Lower lobe of right lung (tissue), 2 donors: ENCODE measurements around the gene MAP3K7CL. TPM values are rescaled to one million over a fixed set of nuclear protein-coding genes. Genes with fewer than 3 reads are reported as not detected.

ENCODE experiments used
- ATAC-seq, 2 donors: fragments of 200-7000 bp; cut with Tn5 transposase; one replicate each; pipeline ENCODE4 v1.9.1; 2020 to 2022; ENCODE audit warnings: mild to moderate bottlenecking in 2 of 2, moderate library complexity in 2 of 2
- DNase-seq: peaks from one replicate; pipeline ENCODE4 v3.0.0-alpha.2; 2020
- H3K27ac ChIP-seq: fragments of 200-600 bp; one replicate; pipeline ENCODE4 v1.8.0; 2022
- H3K27me3 ChIP-seq: fragments of 200-600 bp; one replicate; pipeline ENCODE4 v1.8.0; 2022; ENCODE audit warnings: low read depth
- H3K36me3 ChIP-seq: fragments of 200-600 bp; one replicate; pipeline ENCODE4 v1.8.0; 2022; ENCODE audit warnings: mild to moderate bottlenecking
- H3K4me1 ChIP-seq: fragments of 200-600 bp; one replicate; pipeline ENCODE4 v1.8.0; 2022
- H3K4me3 ChIP-seq: fragments of 200-600 bp; one replicate; pipeline ENCODE4 v1.8.0; 2022; ENCODE audit warnings: mild to moderate bottlenecking
- H3K9me3 ChIP-seq: fragments of 200-600 bp; one replicate; pipeline ENCODE4 v1.8.0; 2022
- intact Hi-C: fragments of 100-400 bp; cut with DNase I; formaldehyde crosslinking; loops from one replicate; pipeline ENCODE4 v1.11.0; 2022
- total RNA-seq: library from RNA; stranded (reverse); fragmentation: NEBNext Ultra II Directional; extraction: Animal tissue kit (Norgen Biotek cat#: 25700); gene quantifications from one replicate; pipeline ENCODE4 v1.2.1, GENCODE V29; 2021
- TF ChIP-seq, protein P1 (sequence below): fragments of 200-600 bp; IDR thresholded peaks from one replicate; pipeline ENCODE4 v1.8.0; 2022; ENCODE audit warnings: antibody characterized with exemption, mild to moderate bottlenecking
- donor health status: DM: no; HTN: yes; CAD: no; lungs with severe emphysema.

The MAP3K7CL gene
- total RNA-seq, 1 donor from 2014 or later: 8.3 TPM

- Histone ChIP-seq H3K4me3 (no peak overlapping the region), H3K36me3 (no peaks in the 10 kb centered on the region), H3K27ac (peak overlapping the region; percentile 38), H3K27me3 (no peaks in the 10 kb centered on the region), H3K4me1 (peaks cover 9% of the 10 kb centered on the region), H3K9me3 (no peaks in the 10 kb centered on the region)
- ATAC-seq: no peak
- DNase-seq: no peak
- TF ChIP-seq, protein P1, sequence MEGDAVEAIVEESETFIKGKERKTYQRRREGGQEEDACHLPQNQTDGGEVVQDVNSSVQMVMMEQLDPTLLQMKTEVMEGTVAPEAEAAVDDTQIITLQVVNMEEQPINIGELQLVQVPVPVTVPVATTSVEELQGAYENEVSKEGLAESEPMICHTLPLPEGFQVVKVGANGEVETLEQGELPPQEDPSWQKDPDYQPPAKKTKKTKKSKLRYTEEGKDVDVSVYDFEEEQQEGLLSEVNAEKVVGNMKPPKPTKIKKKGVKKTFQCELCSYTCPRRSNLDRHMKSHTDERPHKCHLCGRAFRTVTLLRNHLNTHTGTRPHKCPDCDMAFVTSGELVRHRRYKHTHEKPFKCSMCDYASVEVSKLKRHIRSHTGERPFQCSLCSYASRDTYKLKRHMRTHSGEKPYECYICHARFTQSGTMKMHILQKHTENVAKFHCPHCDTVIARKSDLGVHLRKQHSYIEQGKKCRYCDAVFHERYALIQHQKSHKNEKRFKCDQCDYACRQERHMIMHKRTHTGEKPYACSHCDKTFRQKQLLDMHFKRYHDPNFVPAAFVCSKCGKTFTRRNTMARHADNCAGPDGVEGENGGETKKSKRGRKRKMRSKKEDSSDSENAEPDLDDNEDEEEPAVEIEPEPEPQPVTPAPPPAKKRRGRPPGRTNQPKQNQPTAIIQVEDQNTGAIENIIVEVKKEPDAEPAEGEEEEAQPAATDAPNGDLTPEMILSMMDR: no peak
- intact Hi-C loops: no loop called here
Measured at GRCh38 chr21:29208044-29208681, 77.7 kb downstream of the MAP3K7CL start.

DNA sequence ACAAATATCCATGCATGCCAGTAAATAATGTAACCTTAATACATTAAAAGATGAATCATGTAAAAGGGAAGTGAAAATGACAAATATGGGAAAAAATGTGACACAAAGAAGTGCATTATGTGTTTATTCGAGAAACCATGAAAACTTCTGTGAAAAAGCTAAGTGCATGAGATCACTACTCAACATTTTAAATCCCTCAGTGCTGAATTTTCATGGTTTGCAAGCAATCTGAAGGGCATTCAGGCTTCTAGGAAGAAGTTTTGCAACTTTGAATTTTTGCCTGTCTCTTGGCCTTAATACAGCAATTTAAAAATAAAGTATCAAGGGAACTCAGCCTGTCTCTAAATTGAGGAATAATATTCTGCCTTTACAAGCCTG lies 78.2 kb downstream of the MAP3K7CL start:
- H3K4me3 ChIP-seq: no peak overlapping the region
- peak overlapping the region; percentile 38 for H3K27ac ChIP-seq
- DNase-seq (no peak), ATAC-seq (peak in 1 of 2 donors; percentile 39)
- no peaks in the 10 kb centered on the region for H3K27me3 ChIP-seq
- TF ChIP-seq, protein P1: no peak
- intact Hi-C loops: no loop called here
- H3K36me3 ChIP-seq: no peaks in the 10 kb centered on the region
- H3K4me1 ChIP-seq: peaks cover 9% of the 10 kb centered on the region
- no peaks in the 10 kb centered on the region for H3K9me3 ChIP-seq

DNA sequence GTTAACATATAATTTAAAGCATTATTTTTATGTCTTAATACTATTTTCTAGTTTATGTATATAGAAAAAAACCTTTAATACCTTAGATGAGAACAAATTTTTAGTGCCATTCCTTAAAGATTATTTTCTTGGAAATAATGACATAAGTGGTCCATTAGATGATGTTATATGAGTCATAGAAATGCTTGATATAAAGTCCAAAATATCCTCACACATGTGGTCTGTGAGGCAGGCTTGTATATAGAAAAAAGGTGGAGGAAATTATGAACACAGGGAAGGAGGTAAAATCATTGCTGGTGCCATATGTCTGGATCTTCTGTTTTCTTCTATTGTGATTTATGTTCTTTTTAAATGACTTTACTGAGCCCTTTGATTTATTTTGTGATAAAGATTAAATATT lies 79.3 kb downstream of the MAP3K7CL start:
- Histone ChIP-seq H3K27me3 (no peaks in the 10 kb centered on the region), H3K4me3 (no peak overlapping the region), H3K4me1 (peaks cover 9% of the 10 kb centered on the region), H3K36me3 (no peaks in the 10 kb centered on the region), H3K27ac (no peak overlapping the region), H3K9me3 (no peaks in the 10 kb centered on the region)
- no peak for ATAC-seq
- TF ChIP-seq, protein P1: no peak
- DNase-seq: no peak
- intact Hi-C loops: no loop called here

GRCh38 chr21:29211205-29211604 lies 80.8 kb downstream of the MAP3K7CL start:
- intact Hi-C loops: no loop called here
- Histone ChIP-seq H3K36me3 (no peaks in the 10 kb centered on the region), H3K4me1 (peaks cover 9% of the 10 kb centered on the region), H3K27ac (no peak overlapping the region), H3K27me3 (no peaks in the 10 kb centered on the region), H3K4me3 (no peak overlapping the region), H3K9me3 (no peaks in the 10 kb centered on the region)
- no peak for ATAC-seq
- TF ChIP-seq, protein P1: no peak
- no peak for DNase-seq

DNA sequence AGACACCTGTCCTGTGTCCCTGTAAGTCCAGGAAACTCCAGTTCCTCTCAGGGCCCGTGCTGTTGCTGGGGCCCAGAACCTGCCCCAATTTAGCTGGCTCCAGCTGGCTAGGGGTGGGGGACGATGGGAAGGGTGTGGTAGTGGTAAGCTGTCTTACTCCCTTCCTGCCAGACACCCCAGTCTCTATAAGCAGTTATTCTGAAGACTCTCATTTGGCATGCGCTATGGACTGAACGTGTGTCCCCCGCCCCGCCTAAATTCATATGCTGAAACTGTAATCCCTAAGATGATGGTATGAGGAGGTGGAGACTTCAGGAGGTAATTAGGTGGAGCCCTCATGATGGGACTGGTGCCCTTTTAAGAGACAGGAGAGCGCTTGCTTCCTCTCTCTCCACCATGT lies 82.0 kb downstream of the MAP3K7CL start:
- Histone ChIP-seq H3K4me1 (peaks cover 9% of the 10 kb centered on the region), H3K27me3 (no peaks in the 10 kb centered on the region), H3K9me3 (no peaks in the 10 kb centered on the region), H3K27ac (no peak overlapping the region), H3K36me3 (no peaks in the 10 kb centered on the region), H3K4me3 (no peak overlapping the region)
- ATAC-seq: no peak
- no peak for DNase-seq
- TF ChIP-seq, protein P1: no peak
- intact Hi-C loops: no loop called here
